Tracheal epithelial cell (primary cell): ENCODE results near the gene NDUFB8. TPM values are rescaled to one million over a fixed set of nuclear protein-coding genes. Genes with fewer than 3 reads are reported as not detected.

Experiments
- total RNA-seq: library from RNA; depleted of rRNA; stranded (reverse); fragments of >200 nt; gene quantifications from 2 replicates; pipeline ENCODE4 v1.2.1, GENCODE V29; 2014

The NDUFB8 gene
- total RNA-seq = 86.7 and 108 TPM in 2 replicates

GRCh38 chr10:100529475-100530298, at the start of gene NDUFB8:
NDUFB8 (minus strand) TSS chr10:100529871; CDS start chr10:100529851, 20 bp downstream.

GRCh38 chr10:100535715-100536353, 6.2 kb upstream of the NDUFB8 start, which contains the start of gene HIF1AN:
HIF1AN (plus strand) TSS chr10:100535943; CDS start chr10:100535959, 16 bp downstream.

GRCh38 chr10:100519311-100520051, 10.2 kb downstream of the NDUFB8 start, which contains the start of gene SEC31B:
SEC31B (minus strand) TSS chr10:100519861; CDS start chr10:100516952, 2,909 bp downstream.

Other genes with a start within 250 kb of the NDUFB8 start
- 60.7 and 99.1 TPM in 2 replicates for gene BLOC1S2, start 243.2 kb downstream of the NDUFB8 start, total RNA-seq
- not detected in 2 replicates for gene PKD2L1, start 199.6 kb downstream of the NDUFB8 start, total RNA-seq
- 353 and 681 TPM in 2 replicates for gene SCD, start 182.6 kb downstream of the NDUFB8 start, total RNA-seq
- gene WNT8B, start 66.9 kb downstream of the NDUFB8 start, total RNA-seq = not detected in 2 replicates
- gene SEC31B, start 10.0 kb downstream of the NDUFB8 start, total RNA-seq = 0.43 and 2.4 TPM in 2 replicates
- gene HIF1AN, start 6.1 kb upstream of the NDUFB8 start, total RNA-seq = 6.0 and 6.7 TPM in 2 replicates
- under 0.01 and 0.96 TPM in 2 replicates for gene PAX2, start 215.7 kb upstream of the NDUFB8 start, total RNA-seq